Epithelial cell of esophagus (primary cell): Measurements from ENCODE around the gene SEPTIN14.
"Not testable (repeated sequence)": the region's sequence is repeated elsewhere in the genome, so short reads cannot be mapped to it uniquely, and the experiment has no call there.

Experiments
- DNase-seq: peaks from one replicate; pipeline ENCODE4 v3.0.0; 2010; ENCODE audit warnings: low read depth
- H3K4me3 ChIP-seq: 2 replicates; pipeline ENCODE4 v1.5.1; 2011; ENCODE audit warnings: mild to moderate bottlenecking, low read length, control low read depth
- TF ChIP-seq, protein P1 (sequence below): IDR thresholded peaks from 2 replicates; pipeline ENCODE4 v1.5.1; 2011; ENCODE audit warnings: low read depth, mild to moderate bottlenecking, low read length, control low read depth, inconsistent platforms; ENCODE audit not compliant: insufficient read depth; ENCODE audit errors: missing control alignments

The SEPTIN14 gene

DNA sequence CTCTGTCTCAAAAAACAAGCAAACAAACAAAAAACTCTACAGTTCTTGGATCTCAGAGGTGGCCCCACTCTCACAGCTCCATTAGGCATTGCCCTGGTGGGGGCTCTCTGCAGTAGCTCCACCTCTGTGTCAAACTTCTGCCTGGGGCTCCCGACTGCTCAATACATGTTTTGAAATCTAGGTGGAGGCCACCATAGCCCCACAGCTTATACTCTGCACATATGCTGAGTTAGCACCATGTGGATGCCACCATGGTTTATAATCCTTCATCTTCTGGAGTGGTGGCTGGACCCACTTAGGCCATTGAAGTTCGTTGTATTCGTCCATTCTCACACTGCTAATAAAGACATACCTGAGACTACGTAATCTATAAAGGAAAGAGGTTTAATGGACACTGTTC, 78.4 kb downstream of the SEPTIN14 start:
- DNase-seq = no peak
- TF ChIP-seq, protein P1, sequence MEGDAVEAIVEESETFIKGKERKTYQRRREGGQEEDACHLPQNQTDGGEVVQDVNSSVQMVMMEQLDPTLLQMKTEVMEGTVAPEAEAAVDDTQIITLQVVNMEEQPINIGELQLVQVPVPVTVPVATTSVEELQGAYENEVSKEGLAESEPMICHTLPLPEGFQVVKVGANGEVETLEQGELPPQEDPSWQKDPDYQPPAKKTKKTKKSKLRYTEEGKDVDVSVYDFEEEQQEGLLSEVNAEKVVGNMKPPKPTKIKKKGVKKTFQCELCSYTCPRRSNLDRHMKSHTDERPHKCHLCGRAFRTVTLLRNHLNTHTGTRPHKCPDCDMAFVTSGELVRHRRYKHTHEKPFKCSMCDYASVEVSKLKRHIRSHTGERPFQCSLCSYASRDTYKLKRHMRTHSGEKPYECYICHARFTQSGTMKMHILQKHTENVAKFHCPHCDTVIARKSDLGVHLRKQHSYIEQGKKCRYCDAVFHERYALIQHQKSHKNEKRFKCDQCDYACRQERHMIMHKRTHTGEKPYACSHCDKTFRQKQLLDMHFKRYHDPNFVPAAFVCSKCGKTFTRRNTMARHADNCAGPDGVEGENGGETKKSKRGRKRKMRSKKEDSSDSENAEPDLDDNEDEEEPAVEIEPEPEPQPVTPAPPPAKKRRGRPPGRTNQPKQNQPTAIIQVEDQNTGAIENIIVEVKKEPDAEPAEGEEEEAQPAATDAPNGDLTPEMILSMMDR = no peak

GRCh38 chr7:55778631-55779030, 83.9 kb downstream of the SEPTIN14 start:
- TF ChIP-seq, protein P1 = no peak
- no peak overlapping the region for H3K4me3 ChIP-seq
- no peak for DNase-seq

More for the DNA sequence above, 78.4 kb downstream of the SEPTIN14 start:
- no peak overlapping the region for H3K4me3 ChIP-seq

GRCh38 chr7:55776196-55776595, 86.4 kb downstream of the SEPTIN14 start:
- no peak for DNase-seq
- TF ChIP-seq, protein P1 = no peak
- H3K4me3 ChIP-seq = no peak overlapping the region

GRCh38 chr7:55775051-55775420, 87.5 kb downstream of the SEPTIN14 start:
- no peak for DNase-seq
- TF ChIP-seq, protein P1 = no peak
- no peak overlapping the region for H3K4me3 ChIP-seq

DNA sequence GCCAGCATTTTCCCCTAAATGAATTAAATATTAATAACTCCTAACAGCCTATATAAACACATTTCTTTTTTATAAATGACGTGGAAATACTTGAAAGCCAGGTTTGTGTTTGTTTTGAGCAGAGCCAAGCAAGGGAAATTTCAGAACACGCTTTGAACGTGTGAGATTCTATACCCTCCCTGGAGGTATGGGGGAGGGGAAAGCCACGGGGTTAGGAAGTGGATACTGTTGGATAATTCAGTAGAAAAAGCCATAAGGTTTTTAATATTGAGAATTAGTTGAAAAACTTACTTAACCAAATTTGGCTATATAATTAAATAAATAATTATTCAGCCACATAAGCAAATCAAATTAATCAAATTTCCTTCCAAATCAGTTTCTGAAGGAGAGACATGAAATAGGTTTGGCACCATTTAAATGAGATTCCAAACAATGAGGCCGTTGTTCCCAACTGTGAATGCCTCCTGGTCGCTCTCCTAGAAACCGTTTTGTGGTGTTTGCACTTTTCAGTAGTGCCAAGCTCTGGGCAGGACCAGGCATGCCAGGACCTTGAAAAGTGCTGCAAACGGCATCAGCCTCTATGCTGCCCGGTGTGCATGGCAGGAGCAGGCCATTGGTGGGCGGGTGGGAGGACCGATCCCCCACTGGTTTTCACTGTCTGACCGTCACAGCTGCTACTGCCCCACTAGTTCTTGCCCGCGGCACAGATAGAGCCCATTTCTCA, 88.1 kb downstream of the SEPTIN14 start:
- TF ChIP-seq, protein P1 = no peak
- DNase-seq = peak; percentile 74
- no peak overlapping the region for H3K4me3 ChIP-seq

GRCh38 chr7:55770778-55771177, 91.8 kb downstream of the SEPTIN14 start:
- TF ChIP-seq, protein P1 = no peak

GRCh38 chr7:55753274-55753862, 109.2 kb downstream of the SEPTIN14 start:
- peak; percentile 14 for DNase-seq
- H3K4me3 ChIP-seq = not testable (repeated sequence)

More at GRCh38 chr7:55770778-55771177, 91.8 kb downstream of the SEPTIN14 start:
- DNase-seq = peak; percentile 22
- H3K4me3 ChIP-seq = no peak overlapping the region

GRCh38 chr7:55744706-55745105, 117.8 kb downstream of the SEPTIN14 start:
- DNase-seq, H3K4me3 ChIP-seq: not testable (repeated sequence)
